Activated CD4-positive, alpha-beta T cell treated with anti-CD3 and anti-CD28 coated beads, Interleukin-2, amount 50 U/mL, for 48 hours (primary cell): Measurements from ENCODE around the gene SNCB.

Source experiments
- DNase-seq, 2 experiments: peaks; one replicate each; pipeline ENCODE4 v3.0.0-alpha.2; 2020

SNCB gene

DNA sequence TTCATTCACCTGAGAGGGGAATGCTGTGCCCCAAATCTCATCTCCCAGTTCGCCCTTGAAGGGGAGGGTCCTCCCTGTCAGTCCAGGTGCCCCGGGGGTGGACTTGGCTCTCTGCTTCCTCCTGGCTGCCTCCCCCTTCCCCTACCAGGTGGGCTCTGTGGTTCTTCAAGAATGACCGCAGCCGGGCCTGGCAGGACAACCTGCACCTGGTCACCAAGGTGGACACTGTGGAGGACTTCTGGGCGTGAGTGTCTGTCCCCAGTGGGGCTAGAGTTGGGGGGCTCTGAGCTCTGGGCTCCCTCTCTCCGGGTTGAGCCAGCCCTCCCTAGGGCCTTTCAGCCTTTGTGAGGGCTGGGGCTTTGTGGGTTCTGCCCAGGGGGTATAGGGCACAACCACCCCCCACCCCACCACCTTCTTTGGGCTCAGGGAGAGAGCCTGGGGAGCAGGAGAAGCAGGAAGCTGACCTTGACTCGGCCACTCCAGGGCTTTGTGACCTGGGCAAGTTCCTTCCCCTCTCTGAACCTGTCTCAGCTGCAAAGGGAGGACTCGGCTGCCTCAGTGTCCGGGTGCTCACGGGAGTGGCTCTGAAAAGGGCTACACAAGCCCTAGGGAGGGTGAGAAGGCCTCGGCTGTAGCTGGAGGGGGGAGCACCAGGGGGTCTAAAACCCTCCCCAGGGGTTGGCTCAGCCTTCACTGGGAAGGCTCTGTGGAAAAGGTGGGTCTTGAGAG is 13.3 kb upstream of the SNCB start:
- DNase-seq, result no peak

DNA sequence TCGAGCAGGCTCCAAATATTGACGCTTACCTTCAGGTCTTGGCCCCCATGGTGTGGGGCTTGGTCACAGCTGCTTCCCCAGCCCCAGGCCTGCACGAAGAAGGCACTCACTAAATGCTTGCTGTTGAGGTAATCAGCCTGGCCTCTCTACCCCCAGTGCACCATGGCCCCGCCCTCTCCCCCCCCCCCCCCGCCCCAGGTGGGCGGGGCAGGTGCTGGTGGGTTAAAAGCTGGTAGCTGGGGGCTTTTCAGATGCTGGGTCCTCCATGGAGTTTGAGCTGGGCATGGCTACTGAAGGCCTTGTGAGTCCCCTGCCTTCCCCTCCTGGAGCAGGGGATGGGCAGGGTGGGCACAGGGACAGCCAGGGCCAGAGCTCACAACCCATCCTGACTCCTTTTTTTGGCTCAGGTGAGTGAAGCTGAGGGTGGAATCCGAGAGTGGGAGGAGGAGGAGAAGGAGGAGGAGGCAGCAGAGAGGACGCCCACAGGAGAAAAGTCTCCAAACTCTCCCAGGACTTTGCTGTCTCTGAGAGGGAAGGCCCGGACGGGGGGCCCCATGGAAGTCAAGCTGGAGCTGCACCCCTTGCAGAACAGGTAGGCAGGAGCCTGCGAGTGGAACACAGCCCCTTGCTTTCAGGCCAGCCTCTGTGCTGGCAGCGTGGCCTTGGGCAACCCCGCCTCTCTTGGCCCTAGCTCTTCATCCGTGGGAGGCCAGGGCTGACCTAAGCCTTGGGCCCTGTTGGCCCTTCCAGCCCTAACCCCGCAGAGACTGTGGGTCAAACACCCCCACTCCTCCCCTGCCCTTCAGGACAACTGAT is 12.5 kb upstream of the SNCB start:
- DNase-seq, result no peak

DNA sequence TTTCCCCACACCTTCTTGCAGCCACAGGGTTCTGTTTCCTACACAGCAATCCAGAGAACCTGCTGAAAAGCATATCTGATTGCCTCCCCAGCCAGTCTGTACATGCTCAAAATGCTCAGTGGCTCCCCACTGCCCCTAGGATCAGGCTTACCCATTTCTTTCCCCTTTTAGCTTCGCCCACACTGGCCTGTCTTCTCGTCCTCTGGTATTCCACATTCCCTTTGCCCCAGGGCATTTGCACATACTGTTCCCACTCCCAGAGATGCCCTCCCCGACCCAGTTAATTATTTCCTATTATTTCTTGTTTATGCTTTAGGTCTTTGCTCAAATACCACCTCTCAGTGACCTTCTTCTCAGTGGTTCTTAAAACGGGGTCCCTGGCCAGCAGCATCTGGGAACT is 10.3 kb upstream of the SNCB start:
- DNase-seq, result no peak

GRCh38 chr5:176639981-176640380 is 9.6 kb upstream of the SNCB start:
- no peak for DNase-seq

- no peak for DNase-seq
These were observed 8.9 kb upstream of the SNCB start for GRCh38 chr5:176639208-176639607.

DNA sequence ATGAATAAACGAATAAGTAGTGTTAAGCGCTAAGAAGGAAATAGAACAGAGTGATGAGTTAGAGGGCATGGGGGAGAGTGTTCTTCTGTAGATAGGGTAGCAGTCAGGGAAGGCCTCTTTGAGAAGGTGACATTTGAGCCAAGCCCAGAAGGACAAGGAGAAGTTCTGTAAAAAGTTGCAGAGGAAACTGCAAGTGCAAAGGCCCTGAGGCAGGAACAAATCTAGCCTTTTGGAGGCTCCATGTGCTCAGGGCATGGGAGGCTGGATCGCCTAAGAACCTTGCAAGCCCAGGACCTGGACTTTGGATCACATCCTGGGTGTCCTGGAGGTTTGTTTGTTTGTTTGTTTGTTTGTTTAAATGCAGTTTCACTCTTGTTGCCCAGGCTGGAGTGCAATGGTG is 8.1 kb upstream of the SNCB start:
- no peak for DNase-seq

- no peak for DNase-seq
These were observed 7.2 kb upstream of the SNCB start for GRCh38 chr5:176637556-176637955.

DNA sequence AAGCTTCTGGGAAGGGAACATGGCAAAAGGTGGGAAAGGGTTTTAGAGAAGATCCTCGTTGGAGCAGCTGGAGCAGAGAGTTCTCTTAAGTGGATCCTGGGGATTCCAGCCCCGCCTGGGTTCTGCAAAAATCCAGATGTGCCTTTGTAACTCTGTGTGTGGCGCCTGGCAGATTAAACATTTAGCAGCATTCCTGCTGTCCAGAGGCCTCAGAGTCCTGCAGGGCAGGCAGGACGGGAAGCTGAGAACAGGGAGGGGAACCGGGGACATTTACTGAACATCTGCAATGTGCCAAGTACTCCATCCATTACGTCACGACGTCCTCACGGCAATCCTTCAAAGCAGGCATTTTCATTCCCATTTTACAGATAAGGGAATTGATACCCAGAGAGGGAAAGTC is 6.1 kb upstream of the SNCB start:
- DNase-seq, result no peak

GRCh38 chr5:176633598-176633997 is 3.3 kb upstream of the SNCB start:
- DNase-seq, result no peak

DNA sequence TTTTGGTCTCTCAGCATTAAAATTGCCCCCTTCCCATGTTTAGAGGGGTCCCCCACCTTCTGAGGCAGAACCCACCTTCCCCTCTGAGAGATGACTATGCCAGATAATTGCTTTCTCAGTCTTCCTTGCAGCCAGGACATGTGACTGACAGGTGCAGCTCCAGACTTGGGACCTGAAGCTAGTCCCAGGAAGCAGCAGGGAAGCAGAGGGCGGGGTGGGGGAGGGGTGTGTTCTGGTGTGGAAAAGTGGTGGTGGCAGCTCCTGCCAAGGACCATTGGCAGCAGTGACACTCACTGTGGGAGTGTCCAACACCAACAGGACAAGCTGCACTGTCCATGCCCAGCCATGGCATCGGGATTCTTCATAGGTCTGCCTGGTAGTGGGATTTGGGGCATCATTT is 2.4 kb upstream of the SNCB start:
- DNase-seq, result no peak

DNA sequence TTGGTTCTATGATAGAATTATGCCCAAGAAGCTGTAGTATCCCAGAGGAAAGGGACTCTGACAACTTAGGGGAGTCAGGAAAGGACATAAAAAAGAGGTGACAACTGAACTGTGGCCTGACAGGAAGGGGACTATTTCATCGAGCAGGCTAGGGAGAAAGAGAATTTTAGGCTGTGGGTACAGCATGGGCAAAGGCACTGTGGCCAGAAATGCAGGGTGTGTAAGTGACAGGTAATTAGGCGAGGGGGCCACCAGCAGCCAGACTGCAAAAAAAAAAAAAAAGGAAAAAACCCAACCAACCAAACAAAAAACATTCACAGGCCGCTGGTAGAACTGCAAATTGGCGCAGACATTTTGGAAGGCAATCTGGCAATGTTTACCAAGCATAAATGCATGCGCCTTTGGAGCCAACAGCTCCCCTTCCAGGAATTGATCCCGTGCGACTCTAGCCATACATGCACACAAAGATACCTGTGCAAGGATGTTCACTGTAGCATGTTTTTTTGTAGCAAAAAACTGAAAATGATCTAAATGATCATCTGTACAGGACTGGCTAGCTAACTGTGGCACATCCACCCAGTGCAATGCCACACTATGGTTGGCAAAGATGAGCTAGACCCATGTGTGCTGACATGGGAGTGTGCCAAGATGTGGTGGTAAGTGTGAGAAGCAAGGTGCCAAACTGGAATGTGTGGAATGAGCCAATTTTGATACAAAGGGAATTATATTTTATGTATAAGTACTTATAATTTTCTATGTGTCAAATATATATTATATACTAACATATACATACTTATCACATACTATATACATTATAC is 1.3 kb upstream of the SNCB start:
- DNase-seq, result no peak

- DNase-seq, result no peak
These were observed 418 bp upstream of the SNCB start for GRCh38 chr5:176630681-176631222.

- no peak for DNase-seq
These were observed 949 bp downstream of the SNCB start for GRCh38 chr5:176629317-176629852.

GRCh38 chr5:176628406-176629228 is 1.7 kb downstream of the SNCB start:
- DNase-seq, result no peak

DNA sequence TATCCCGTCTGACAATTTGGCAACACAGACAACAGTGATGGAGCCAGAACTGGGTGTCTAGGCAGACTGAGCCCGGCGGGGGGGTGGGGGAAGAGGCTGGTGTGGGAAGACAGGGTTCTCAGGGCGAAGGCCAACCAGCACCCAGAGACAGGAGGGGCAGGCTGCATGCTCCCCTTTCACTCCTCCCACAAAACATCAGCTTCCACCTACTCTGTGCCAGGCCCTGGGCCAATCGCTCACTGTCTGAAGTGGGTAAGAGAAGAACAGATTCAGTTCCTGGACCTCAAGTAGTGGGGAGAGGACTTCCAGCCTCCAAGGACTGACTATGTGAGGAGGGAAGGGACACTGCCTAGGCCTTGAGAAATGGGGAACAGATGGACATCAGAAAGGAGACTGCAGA is 2.8 kb downstream of the SNCB start:
- DNase-seq, result no peak

- DNase-seq, result no peak
These were observed 3.5 kb downstream of the SNCB start for GRCh38 chr5:176626876-176627236.

GRCh38 chr5:176625966-176626875 is 4.1 kb downstream of the SNCB start:
- DNase-seq, result no peak

DNA sequence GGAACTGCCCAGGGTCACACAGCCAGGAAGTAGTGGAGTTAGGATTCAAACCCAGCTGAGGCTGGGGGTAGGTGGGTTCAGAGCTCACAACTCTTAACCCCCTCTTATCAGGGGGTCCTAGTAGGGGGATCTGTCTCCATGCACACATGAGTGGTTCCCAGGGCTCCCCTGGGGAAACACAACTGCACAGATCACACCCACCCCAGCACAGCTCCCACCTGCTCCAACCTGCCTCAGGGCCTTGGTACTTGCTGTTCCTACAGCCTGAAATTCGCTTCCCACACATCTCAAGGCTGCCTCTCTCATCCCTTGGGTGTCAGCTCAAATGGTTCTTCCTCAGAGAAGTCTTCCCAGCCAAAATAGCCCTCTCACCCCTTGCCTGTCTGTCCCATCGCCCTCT is 4.8 kb downstream of the SNCB start:
- DNase-seq, result no peak

- no peak for DNase-seq
These were observed 5.4 kb downstream of the SNCB start for GRCh38 chr5:176624938-176625337.

DNA sequence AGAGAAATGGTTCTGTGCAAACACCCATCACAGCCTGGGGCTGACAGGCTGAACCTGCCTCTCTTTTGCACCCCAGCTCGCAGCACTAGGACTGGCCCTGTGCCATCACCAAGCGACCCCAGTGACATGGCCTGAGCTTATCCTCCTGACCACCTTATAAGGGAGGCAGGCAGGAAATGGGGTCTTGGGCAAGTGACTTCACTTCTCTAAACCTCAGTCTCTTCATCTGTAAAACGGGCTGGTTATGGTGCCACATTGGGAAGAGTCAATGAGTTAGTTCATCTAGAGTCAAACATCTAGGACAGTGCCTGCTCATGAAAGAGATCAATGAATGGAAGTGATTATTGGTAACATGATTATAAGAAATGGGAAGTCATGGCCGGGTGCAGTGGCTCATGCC is 6.2 kb downstream of the SNCB start:
- no peak for DNase-seq

GRCh38 chr5:176621661-176622079 is 8.7 kb downstream of the SNCB start:
- DNase-seq, result no peak
